ENCODE data around the gene DGLUCY.

DGLUCY gene

DNA sequence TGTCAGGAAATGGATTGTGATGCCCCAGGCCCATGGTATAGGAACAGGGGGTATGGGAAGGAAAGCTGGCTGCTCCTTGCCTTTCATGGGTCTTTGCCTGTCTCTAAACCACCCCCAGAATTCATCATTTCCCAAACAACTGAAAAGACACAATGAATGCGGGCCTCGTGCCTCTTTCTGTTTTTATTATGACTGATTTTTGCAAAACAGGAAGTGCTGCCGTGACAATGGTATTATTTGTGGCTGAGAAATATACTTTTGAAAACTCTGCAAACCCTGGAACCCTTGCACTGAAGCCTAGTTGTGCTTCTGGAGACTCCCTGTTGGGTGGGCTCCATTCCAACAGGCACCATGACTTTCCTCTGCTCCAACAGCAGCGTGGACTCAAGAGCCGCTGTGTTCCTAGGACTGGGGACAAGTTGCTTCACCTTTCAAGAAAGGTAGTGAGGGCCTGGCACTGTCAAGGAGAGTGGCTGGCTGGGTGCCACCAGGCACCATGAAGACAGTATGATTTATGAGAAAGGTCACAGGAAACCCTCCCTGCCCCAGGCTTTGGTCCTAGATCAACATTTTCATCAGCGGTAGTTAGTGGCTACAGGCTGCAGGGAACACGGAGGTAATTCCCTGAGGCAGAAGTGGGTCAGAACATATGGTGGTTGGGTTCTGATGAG, 4.8 kb upstream of the DGLUCY start:
- 96 to 100% methylated on average over 1 to 2 of the region's 7 CpGs for WGBS, 2 experiments (ENCODE audit: insufficient coverage in 2 of 2)
- H3K4me1 ChIP-seq (ENCODE audit: control insufficient read depth, insufficient read depth, low read length, poor library complexity, severe bottlenecking) = peaks cover 4% of the 10 kb centered on the region
- H3K27ac ChIP-seq (ENCODE audit: low read depth, low read length, severe bottlenecking) = no peak overlapping the region
- no peaks in the 10 kb centered on the region for H3K36me3 ChIP-seq (ENCODE audit: control insufficient read depth, insufficient read depth, low read length)
- H3K4me3 ChIP-seq (ENCODE audit: extremely low read depth, insufficient read depth, low read length, poor library complexity, severe bottlenecking) = no peak overlapping the region
- no peaks in the 10 kb centered on the region for H3K9me3 ChIP-seq (ENCODE audit: control insufficient read depth, low read length)

DNA sequence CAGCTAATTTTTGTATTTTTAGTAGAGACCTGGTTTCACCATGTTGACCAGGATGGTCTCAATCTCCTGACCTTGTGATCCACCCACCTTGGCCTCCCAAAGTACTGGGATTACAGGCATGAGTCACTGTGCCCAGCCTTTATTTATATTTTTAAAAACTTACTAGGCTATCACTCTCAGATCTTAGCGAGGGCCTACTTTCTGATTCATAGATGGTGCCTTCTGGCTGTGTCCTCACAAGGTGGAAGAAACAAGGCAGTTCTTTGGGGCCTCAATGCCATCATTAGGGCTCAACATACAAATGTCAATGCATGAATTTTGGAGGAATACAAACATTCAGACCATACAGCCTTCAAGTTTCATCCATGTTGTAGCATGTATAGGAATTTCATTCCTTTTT, 2.4 kb upstream of the DGLUCY start:
- Histone ChIP-seq H3K27ac (ENCODE audit: low read depth, low read length, severe bottlenecking) (no peak overlapping the region), H3K36me3 (ENCODE audit: control insufficient read depth, insufficient read depth, low read length) (no peaks in the 10 kb centered on the region), H3K4me1 (ENCODE audit: control insufficient read depth, insufficient read depth, low read length, poor library complexity, severe bottlenecking) (peaks cover 4% of the 10 kb centered on the region), H3K4me3 (ENCODE audit: extremely low read depth, insufficient read depth, low read length, poor library complexity, severe bottlenecking) (no peak overlapping the region), H3K9me3 (ENCODE audit: control insufficient read depth, low read length) (no peaks in the 10 kb centered on the region)
- 75 to 88% methylated on average over 1 of the region's 1 CpG for WGBS, 2 experiments (ENCODE audit: insufficient coverage in 2 of 2)

DNA sequence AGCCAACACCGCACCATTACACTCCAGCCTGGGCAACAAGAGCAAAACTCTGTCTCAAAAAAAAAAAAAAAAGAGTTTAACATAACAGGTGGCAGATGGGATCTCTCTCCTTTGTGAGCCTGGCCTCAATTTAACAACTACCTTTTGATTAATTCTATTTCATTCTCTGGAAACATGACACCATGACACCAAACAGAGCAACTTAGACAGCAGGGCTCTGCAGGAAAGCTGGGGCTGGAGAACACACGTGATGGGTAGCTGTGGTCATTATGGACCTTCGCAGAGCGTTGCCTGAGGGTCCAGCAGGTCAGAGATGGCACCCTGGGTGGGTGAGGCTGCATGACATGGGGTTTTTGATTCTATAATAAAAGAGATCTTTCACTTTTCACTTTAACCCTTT, 1.7 kb upstream of the DGLUCY start:
- Histone ChIP-seq H3K36me3 (ENCODE audit: control insufficient read depth, insufficient read depth, low read length) (no peaks in the 10 kb centered on the region), H3K27ac (ENCODE audit: low read depth, low read length, severe bottlenecking) (no peak overlapping the region), H3K9me3 (ENCODE audit: control insufficient read depth, low read length) (no peaks in the 10 kb centered on the region), H3K4me3 (ENCODE audit: extremely low read depth, insufficient read depth, low read length, poor library complexity, severe bottlenecking) (no peak overlapping the region), H3K4me1 (ENCODE audit: control insufficient read depth, insufficient read depth, low read length, poor library complexity, severe bottlenecking) (peaks cover 4% of the 10 kb centered on the region)
- WGBS, 2 experiments (ENCODE audit: insufficient coverage in 2 of 2) = 100% methylated on average over 1 of the region's 4 CpGs; no CpG with 5 or more reads in 1 of the 2 experiments

DNA sequence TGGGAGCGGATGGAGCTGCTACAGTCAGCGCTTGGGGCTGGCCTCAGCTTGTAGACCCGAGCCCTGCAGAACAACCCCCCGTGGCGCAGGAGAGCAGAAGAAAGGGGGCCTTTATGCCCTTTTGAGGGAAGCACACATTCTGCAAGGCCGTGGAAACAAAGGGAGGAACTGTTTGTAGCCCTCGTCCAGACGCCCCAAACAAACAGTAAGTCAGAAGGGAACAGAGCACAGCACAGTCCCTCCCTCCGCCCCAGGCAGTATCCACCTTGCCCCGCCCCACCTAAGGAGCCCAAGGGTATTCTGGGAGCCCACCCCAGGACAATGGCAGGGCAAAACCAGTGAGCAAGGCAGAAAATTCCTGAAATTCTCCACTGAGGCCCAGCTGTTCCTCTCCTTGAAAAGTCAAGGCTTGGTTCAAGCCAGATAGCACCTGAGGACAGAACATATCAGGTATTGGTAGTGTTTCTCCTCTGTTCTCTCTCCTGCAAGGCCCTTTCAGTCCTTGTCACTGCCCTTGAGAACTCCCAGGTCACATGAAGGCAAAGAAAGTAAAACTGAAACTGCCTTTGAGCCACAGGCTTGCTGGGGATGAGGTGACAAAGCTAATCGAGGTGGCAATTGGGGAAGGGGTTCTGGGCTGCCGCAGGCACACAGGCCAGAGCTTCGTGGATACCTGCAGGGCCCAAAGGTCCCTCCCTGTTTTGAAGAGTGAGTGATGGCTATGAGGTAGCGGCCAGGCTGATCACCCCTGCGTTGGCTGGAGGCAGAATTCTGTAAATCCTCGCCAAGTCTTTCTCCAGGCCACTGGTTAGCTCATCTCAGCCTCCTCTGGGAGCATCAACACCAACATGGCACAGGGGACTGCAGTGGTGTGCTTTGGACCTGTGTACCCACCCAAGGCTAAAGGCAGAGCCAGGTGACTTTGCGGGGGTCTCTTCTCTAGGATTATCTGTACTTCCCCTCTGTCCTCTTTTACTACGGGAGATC, 499 bp downstream of the DGLUCY start:
- Histone ChIP-seq H3K9me3 (ENCODE audit: control insufficient read depth, low read length) (no peaks in the 10 kb centered on the region), H3K36me3 (ENCODE audit: control insufficient read depth, insufficient read depth, low read length) (no peaks in the 10 kb centered on the region), H3K4me1 (ENCODE audit: control insufficient read depth, insufficient read depth, low read length, poor library complexity, severe bottlenecking) (peaks cover 4% of the 10 kb centered on the region), H3K27ac (ENCODE audit: low read depth, low read length, severe bottlenecking) (peak overlapping the region; percentile 87), H3K4me3 (ENCODE audit: extremely low read depth, insufficient read depth, low read length, poor library complexity, severe bottlenecking) (peak overlapping the region; percentile 20)
- WGBS, 2 experiments (ENCODE audit: insufficient coverage in 2 of 2) = 25 to 42% methylated on average over 13 to 18 of the region's 18 CpGs

DNA sequence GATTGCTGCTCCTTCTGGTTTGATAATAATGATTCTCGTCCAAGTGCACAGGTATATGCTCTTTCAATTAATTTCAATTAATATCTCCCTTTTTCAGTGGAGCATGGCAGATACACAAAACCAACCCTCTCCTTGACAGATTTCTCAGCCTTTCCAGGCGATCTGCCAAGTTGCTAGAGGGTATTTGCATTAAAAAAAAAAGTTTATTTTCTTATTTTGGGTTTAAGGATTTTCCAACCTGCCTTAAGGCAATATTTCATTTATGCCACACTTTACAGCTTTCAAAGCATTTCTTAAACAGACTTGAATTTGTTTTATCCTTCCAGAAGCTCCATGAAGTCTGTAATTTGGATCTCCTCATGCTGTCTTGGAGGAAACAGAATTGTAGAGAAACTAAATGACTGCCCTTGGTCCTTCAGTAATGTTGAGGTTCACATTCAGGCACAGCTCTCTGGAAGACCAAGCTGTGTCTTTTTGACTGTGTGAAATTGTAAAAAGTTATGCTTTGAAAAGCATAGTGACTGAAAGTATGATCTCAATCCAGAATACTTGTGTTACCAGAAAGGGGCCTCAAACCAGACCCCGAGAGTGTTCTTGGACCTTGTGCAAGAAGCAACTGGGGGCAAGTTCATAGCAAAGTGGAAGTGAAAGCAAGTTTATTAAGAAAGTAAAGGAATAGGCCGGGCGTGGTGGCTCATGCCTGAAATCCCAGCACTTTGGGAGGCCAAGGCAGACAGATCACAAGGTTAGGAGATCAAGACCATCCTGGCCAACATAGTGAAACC, 2.3 kb downstream of the DGLUCY start:
- Histone ChIP-seq H3K4me3 (ENCODE audit: extremely low read depth, insufficient read depth, low read length, poor library complexity, severe bottlenecking) (no peak overlapping the region), H3K9me3 (ENCODE audit: control insufficient read depth, low read length) (no peaks in the 10 kb centered on the region), H3K4me1 (ENCODE audit: control insufficient read depth, insufficient read depth, low read length, poor library complexity, severe bottlenecking) (peaks cover 7% of the 10 kb centered on the region), H3K36me3 (ENCODE audit: control insufficient read depth, insufficient read depth, low read length) (no peaks in the 10 kb centered on the region), H3K27ac (ENCODE audit: low read depth, low read length, severe bottlenecking) (no peak overlapping the region)
- 83 to 90% methylated on average over 2 to 4 of the region's 5 CpGs for WGBS, 2 experiments (ENCODE audit: insufficient coverage in 2 of 2)

DNA sequence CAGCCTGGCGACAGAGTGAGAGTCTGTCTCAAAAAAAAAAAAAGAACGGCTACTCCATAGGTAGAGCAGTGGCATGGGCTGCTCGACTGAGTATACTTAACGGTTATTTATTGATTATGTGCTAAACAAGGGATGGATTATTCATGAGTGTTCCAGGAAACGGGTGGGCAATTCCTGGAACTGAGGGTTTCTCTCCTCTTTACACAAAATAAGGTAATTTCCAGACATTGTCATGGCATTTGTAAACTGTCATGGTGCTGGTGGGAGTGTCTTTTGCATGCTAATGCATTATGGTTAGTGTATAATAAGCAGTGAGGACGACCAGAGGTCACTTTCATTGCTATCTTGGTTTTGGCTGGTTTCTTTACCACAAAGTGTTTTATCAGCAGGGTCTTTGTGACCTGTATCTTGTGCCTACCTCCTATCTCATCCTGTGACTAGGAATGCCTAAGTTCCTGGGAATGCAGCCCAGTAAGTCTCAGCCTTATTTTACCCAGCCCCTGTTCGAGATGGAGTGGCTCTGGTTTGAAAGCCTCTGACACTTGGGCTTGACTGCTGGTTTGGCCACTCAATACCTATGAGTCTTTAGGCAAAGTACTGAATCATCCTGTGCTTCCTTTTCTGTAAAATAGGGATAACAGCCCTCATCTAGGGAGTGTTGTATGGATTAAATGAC, 3.2 kb downstream of the DGLUCY start:
- Histone ChIP-seq H3K4me1 (ENCODE audit: control insufficient read depth, insufficient read depth, low read length, poor library complexity, severe bottlenecking) (peaks cover 7% of the 10 kb centered on the region), H3K36me3 (ENCODE audit: control insufficient read depth, insufficient read depth, low read length) (no peaks in the 10 kb centered on the region), H3K4me3 (ENCODE audit: extremely low read depth, insufficient read depth, low read length, poor library complexity, severe bottlenecking) (no peak overlapping the region), H3K9me3 (ENCODE audit: control insufficient read depth, low read length) (no peaks in the 10 kb centered on the region), H3K27ac (ENCODE audit: low read depth, low read length, severe bottlenecking) (no peak overlapping the region)
- WGBS, 2 experiments (ENCODE audit: insufficient coverage in 2 of 2) = 68 to 90% methylated on average over 3 to 4 of the region's 7 CpGs

DNA sequence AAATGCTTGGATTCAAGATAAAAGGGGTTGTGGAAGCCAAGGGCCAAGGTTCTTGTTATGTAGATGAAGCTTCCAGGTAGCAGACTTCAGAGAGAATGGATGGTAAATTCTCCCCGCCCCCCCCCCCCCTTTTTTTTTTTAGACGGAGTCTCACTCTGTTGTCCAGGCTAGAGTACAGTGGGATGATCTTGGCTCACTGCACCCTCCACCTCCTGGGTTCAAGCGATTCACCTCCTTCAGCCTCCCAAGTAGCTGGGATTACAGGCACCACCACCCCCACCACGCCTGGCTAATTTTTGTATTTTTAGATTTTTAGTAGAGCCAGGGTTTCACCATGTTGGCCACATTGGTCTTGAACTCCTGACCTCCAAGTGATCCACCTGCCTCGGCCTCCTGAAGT, 4.1 kb downstream of the DGLUCY start:
- no peaks in the 10 kb centered on the region for H3K9me3 ChIP-seq (ENCODE audit: control insufficient read depth, low read length)
- H3K4me3 ChIP-seq (ENCODE audit: extremely low read depth, insufficient read depth, low read length, poor library complexity, severe bottlenecking) = no peak overlapping the region
- no peaks in the 10 kb centered on the region for H3K36me3 ChIP-seq (ENCODE audit: control insufficient read depth, insufficient read depth, low read length)
- H3K4me1 ChIP-seq (ENCODE audit: control insufficient read depth, insufficient read depth, low read length, poor library complexity, severe bottlenecking) = peaks cover 7% of the 10 kb centered on the region
- H3K27ac ChIP-seq (ENCODE audit: low read depth, low read length, severe bottlenecking) = no peak overlapping the region
- 83 to 88% methylated on average over 1 of the region's 5 CpGs for WGBS, 2 experiments (ENCODE audit: insufficient coverage in 2 of 2)

DNA sequence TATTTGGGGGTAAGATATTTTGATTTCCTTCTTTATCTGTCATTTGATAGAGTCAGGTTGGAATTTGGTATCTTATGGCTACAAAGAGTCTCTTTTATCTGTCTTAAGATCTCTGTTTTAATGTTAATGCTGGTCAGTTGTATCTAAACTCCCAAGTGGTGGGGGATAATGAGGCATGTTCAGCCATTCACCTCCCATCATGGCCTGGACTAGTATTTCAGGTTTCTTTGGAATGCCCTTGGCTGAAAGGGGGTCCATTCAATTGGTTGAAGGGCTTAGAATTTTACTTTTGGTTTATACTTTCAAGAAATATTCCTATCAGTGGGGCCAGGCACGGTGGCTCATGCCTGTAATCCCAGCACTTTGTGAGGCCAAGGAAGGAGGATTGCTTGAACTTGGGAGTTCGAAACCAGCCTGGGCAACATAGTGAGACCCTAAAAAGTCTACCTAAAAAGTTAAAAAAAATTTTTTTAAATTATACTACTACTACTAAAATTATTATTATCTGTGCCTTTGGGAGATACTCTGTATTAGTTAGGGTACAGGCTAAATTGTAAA, 4.7 kb downstream of the DGLUCY start:
- Histone ChIP-seq H3K4me1 (ENCODE audit: control insufficient read depth, insufficient read depth, low read length, poor library complexity, severe bottlenecking) (peaks cover 3% of the 10 kb centered on the region), H3K9me3 (ENCODE audit: control insufficient read depth, low read length) (no peaks in the 10 kb centered on the region), H3K36me3 (ENCODE audit: control insufficient read depth, insufficient read depth, low read length) (no peaks in the 10 kb centered on the region), H3K4me3 (ENCODE audit: extremely low read depth, insufficient read depth, low read length, poor library complexity, severe bottlenecking) (no peak overlapping the region), H3K27ac (ENCODE audit: low read depth, low read length, severe bottlenecking) (no peak overlapping the region)
- no CpG with 5 or more reads among the region's 2 CpGs for WGBS, 2 experiments (ENCODE audit: insufficient coverage in 2 of 2)

DNA sequence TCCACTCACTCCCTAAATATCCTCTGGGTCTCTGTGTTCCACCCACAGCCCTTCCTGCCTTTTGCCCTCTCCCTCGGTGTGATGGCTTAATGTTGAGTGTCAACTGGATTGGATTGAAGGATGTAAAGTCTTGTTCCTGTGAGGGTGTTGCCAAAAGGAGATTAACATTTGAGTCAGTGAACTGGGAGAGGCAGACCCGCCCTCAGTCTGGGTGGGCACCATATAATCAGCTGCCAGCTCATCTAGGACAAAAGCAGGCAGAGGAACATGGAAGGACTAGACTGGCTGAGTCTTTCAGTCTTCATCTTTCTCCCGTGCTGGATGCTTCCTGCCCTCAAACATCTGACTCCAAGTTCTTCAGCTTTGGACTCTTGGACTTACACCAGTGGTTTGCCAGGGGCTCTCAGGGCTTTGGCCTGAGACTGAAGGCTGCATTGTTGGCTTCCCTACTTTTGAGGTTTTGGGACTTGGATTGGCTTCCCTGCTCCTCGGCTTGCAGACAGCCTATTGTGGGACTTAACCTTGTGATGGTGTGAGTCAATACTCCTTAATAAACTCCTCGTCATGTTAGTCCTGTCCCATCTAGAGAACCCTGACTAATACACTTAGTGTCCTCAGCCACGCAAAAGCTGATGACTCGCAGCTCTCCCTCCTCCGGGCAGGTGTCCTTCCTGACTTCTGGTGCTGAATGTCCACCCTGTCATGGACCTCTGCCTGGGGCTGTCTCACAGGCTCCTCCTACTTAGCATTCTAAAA, 5.9 kb downstream of the DGLUCY start:
- 91% methylated on average over 5 to 6 of the region's 8 CpGs for WGBS, 2 experiments (ENCODE audit: insufficient coverage in 2 of 2)
- Histone ChIP-seq H3K4me1 (ENCODE audit: control insufficient read depth, insufficient read depth, low read length, poor library complexity, severe bottlenecking) (peaks cover 3% of the 10 kb centered on the region), H3K27ac (ENCODE audit: low read depth, low read length, severe bottlenecking) (no peak overlapping the region), H3K4me3 (ENCODE audit: extremely low read depth, insufficient read depth, low read length, poor library complexity, severe bottlenecking) (no peak overlapping the region), H3K36me3 (ENCODE audit: control insufficient read depth, insufficient read depth, low read length) (no peaks in the 10 kb centered on the region), H3K9me3 (ENCODE audit: control insufficient read depth, low read length) (no peaks in the 10 kb centered on the region)

All from mesodermal cell (in vitro differentiated cells).